Endodermal cell (in vitro differentiated cells): ENCODE results near the gene EIF4H. TPM values are rescaled to one million over a fixed set of nuclear protein-coding genes. Genes with fewer than 3 reads are reported as not detected.

Experiments
- DNase-seq: peaks from one replicate; pipeline ENCODE4 v3.0.0-alpha.2; 2017
- H3K27ac ChIP-seq: 2 replicates; pipeline ENCODE4 v1.5.1; 2013; ENCODE audit warnings: mild to moderate bottlenecking, low read depth, low read length, moderate library complexity
- H3K27me3 ChIP-seq: 2 replicates; pipeline ENCODE4 v1.6.1; 2013; ENCODE audit warnings: mild to moderate bottlenecking, low read length, moderate library complexity; ENCODE audit not compliant: insufficient read depth, control insufficient read depth, poor library complexity, severe bottlenecking
- H3K36me3 ChIP-seq: 2 replicates; pipeline ENCODE4 v1.7.0; 2013; ENCODE audit warnings: mild to moderate bottlenecking, low read length, moderate library complexity; ENCODE audit not compliant: control insufficient read depth, insufficient read depth
- H3K4me1 ChIP-seq: one replicate; pipeline ENCODE4 v1.7.0; 2013; ENCODE audit warnings: low read length; ENCODE audit not compliant: control insufficient read depth, insufficient read depth
- H3K4me3 ChIP-seq: 2 replicates; pipeline ENCODE4 v1.5.1; 2013; ENCODE audit warnings: mild to moderate bottlenecking, low read length, moderate library complexity
- H3K9ac ChIP-seq: 2 replicates; pipeline ENCODE4 v1.6.1; 2013; ENCODE audit warnings: mild to moderate bottlenecking, low read length, moderate library complexity; ENCODE audit not compliant: poor library complexity, severe bottlenecking; ENCODE audit errors: extremely low read depth
- H3K9me3 ChIP-seq: 2 replicates; pipeline ENCODE4 v1.6.1; 2013; ENCODE audit warnings: mild to moderate bottlenecking, low read length, moderate library complexity; ENCODE audit not compliant: control insufficient read depth
- H3K27ac Mint-ChIP-seq: 2 replicates; pipeline ENCODE4 v1.8.0; 2020; ENCODE audit warnings: mixed read lengths
- H3K27me3 Mint-ChIP-seq: 2 replicates; pipeline ENCODE4 v1.8.0; 2021; ENCODE audit warnings: mild to moderate bottlenecking, mixed read lengths; ENCODE audit not compliant: insufficient read depth
- H3K36me3 Mint-ChIP-seq: 2 replicates; pipeline ENCODE4 v1.8.0; 2020; ENCODE audit warnings: low read depth, mixed read lengths
- H3K4me1 Mint-ChIP-seq: 2 replicates; pipeline ENCODE4 v1.8.0; 2020; ENCODE audit warnings: mixed read lengths
- H3K4me3 Mint-ChIP-seq: 2 replicates; pipeline ENCODE4 v1.8.0; 2020; ENCODE audit warnings: mild to moderate bottlenecking, moderate library complexity, mixed read lengths
- H3K9me3 Mint-ChIP-seq: 2 replicates; pipeline ENCODE4 v1.8.0; 2020; ENCODE audit warnings: mild to moderate bottlenecking, mixed read lengths
- CTCF ChIP-seq: fragments of 200-600 bp; sonication (generic); conservative IDR thresholded peaks from 2 replicates; pipeline ENCODE4 v1.5.0; 2021; ENCODE audit warnings: antibody characterized with exemption, mild to moderate bottlenecking
- WGBS, 2 experiments: methylation state at CpG; one replicate each; pipeline versions ENCODE4 v1.1.5 to v1.1.7; 2013; ENCODE audit warnings: missing lambda C conversion rate in 2 of 2, mixed read lengths in 1 of 2; ENCODE audit not compliant: insufficient coverage in 1 of 2, insufficient read length in 1 of 2; 5-methylcytosine and 5-hydroxymethylcytosine counted together
- total RNA-seq, 2 donors: library from RNA; stranded (reverse); fragmentation: NEBNext Ultra II Directional in 1 of 2; extraction: Animal tissue kit (Norgen Biotek cat#: 25700) in 1 of 2; gene quantifications; 2 replicates in 1 of 2; 3 replicates in 1 of 2; pipeline ENCODE4 v1.2.1, GENCODE V29; 2021

Gene EIF4H
- total RNA-seq, 2 donors from 2014 or later: 305 to 346 TPM

- no peaks in the 10 kb centered on the region for H3K27me3 Mint-ChIP-seq
- peak overlapping the region; percentile 91 for H3K27ac Mint-ChIP-seq
- Histone ChIP-seq H3K9ac (peak overlapping the region; percentile 89), H3K4me3 (peak overlapping the region; percentile 96), H3K27ac (no peak overlapping the region), H3K27me3 (no peaks in the 10 kb centered on the region), H3K36me3 (peaks cover 24% of the 10 kb centered on the region), H3K4me1 (no peaks in the 10 kb centered on the region), H3K9me3 (no peaks in the 10 kb centered on the region)
- peaks cover 21% of the 10 kb centered on the region for H3K4me1 Mint-ChIP-seq
- no peaks in the 10 kb centered on the region for H3K9me3 Mint-ChIP-seq
- DNase-seq: peak; percentile 74
- peak overlapping the region; percentile 81 for H3K4me3 Mint-ChIP-seq
- H3K36me3 Mint-ChIP-seq: peaks cover 14% of the 10 kb centered on the region
- no peak for TF ChIP-seq CTCF
- WGBS, 2 experiments: 66 to 68% methylated on average over 6 to 13 of the region's 14 CpGs
Measured at GRCh38 chr7:74173074-74173473, 1.1 kb upstream of the EIF4H start.

GRCh38 chr7:74173491-74173865 lies 678 bp upstream of the EIF4H start:
- H3K9me3 ChIP-seq: no peaks in the 10 kb centered on the region
- H3K4me3 ChIP-seq: peak overlapping the region; percentile 96
- H3K27ac ChIP-seq: peak overlapping the region; percentile 2
- Mint-ChIP-seq H3K9me3 (no peaks in the 10 kb centered on the region), H3K4me3 (peak overlapping the region; percentile 81), H3K4me1 (peaks cover 21% of the 10 kb centered on the region), H3K36me3 (peaks cover 15% of the 10 kb centered on the region), H3K27me3 (no peaks in the 10 kb centered on the region), H3K27ac (peak overlapping the region; percentile 91)
- H3K4me1 ChIP-seq: no peaks in the 10 kb centered on the region
- H3K27me3 ChIP-seq: no peaks in the 10 kb centered on the region
- no peak for DNase-seq
- H3K36me3 ChIP-seq: peaks cover 28% of the 10 kb centered on the region
- WGBS, 2 experiments: 18% methylated on average over 8 to 11 of the region's 11 CpGs
- H3K9ac ChIP-seq: peak overlapping the region; percentile 89
- no peak for TF ChIP-seq CTCF

GRCh38 chr7:74174606-74175082 lies 488 bp downstream of the EIF4H start:
- peak overlapping the region; percentile 96 for H3K27ac Mint-ChIP-seq
- H3K27ac ChIP-seq: peak overlapping the region; percentile 90
- H3K27me3 Mint-ChIP-seq: no peaks in the 10 kb centered on the region
- H3K9me3 Mint-ChIP-seq: no peaks in the 10 kb centered on the region
- no peaks in the 10 kb centered on the region for H3K9me3 ChIP-seq
- peaks cover 39% of the 10 kb centered on the region for H3K36me3 ChIP-seq
- peaks cover 23% of the 10 kb centered on the region for H3K36me3 Mint-ChIP-seq
- peak overlapping the region; percentile 81 for H3K4me3 Mint-ChIP-seq
- DNase-seq: peak; percentile 72
- peak; percentile 28 for TF ChIP-seq CTCF
- H3K27me3 ChIP-seq: no peaks in the 10 kb centered on the region
- peak overlapping the region; percentile 89 for H3K9ac ChIP-seq
- WGBS, 2 experiments: 0 to 1% methylated on average over 34 to 42 of the region's 43 CpGs
- no peaks in the 10 kb centered on the region for H3K4me1 ChIP-seq
- peak overlapping the region; percentile 96 for H3K4me3 ChIP-seq
- H3K4me1 Mint-ChIP-seq: peaks cover 26% of the 10 kb centered on the region
